HL-60 (cell line): ENCODE data around the gene KLHL36.

ENCODE experiments used
- DNase-seq, 2 experiments: peaks; one replicate each; pipeline ENCODE4 v3.0.0-alpha.2; 2010 to 2020; ENCODE audit warnings: low read depth in 1 of 2, low spot score in 1 of 2
- H3K27ac ChIP-seq: fragments of 250-450 bp; sonication (Bioruptor Pico); replicated peaks from 2 replicates; pipeline ENCODE4 v1.5.1; 2020; ENCODE audit warnings: mild to moderate bottlenecking, moderate library complexity
- H3K27me3 ChIP-seq: fragments of 250-450 bp; sonication (Bioruptor Pico); 2 replicates; pipeline ENCODE4 v1.5.1; 2021; ENCODE audit warnings: mild to moderate bottlenecking, moderate library complexity; ENCODE audit not compliant: insufficient read depth, poor library complexity, severe bottlenecking
- H3K4me3 ChIP-seq: replicated peaks from 2 replicates; pipeline ENCODE4 v1.5.1; 2011; ENCODE audit warnings: mild to moderate bottlenecking, control low read depth, low read length; ENCODE audit not compliant: insufficient read depth
- GABPA ChIP-seq: IDR thresholded peaks from 2 replicates; pipeline ENCODE4 v1.6.1; 2012; ENCODE audit warnings: low read depth
- POLR2AphosphoS5 ChIP-seq: IDR thresholded peaks from 2 replicates; pipeline ENCODE4 v1.6.1; 2012; ENCODE audit warnings: low read depth
- REST ChIP-seq: IDR thresholded peaks from 2 replicates; pipeline ENCODE4 v1.6.1; 2012; ENCODE audit warnings: low read depth; ENCODE audit not compliant: insufficient replicate concordance
- SPI1 ChIP-seq: IDR thresholded peaks from 2 replicates; pipeline ENCODE4 v1.6.1; 2012; ENCODE audit warnings: low read depth, mild to moderate bottlenecking, borderline replicate concordance
- TF ChIP-seq, protein P1 (sequence below): IDR thresholded peaks from one replicate; pipeline ENCODE4 v1.5.1; 2011; ENCODE audit warnings: low read length, control low read depth, inconsistent platforms; ENCODE audit not compliant: insufficient read depth

The KLHL36 gene

DNA sequence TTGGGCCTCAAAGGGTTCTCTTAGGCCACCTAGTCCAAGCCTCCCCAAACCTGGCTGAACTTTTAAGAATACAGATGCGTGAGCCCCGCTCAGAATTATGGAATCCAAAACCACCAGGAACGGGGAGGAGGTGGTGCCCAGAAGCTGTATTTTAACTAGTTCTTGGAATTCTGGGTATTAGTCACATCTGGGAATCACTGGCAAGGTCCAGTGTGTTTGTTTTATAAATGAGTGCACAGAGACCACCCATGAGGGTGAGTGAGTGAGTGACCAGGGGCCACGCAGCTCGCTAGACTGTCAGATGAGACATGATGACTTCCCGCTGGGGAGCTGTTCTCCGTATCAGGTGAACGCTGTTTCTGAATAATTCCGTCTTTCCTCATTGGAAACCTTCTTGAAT, 14.2 kb downstream of the KLHL36 start:
- no peak for DNase-seq
- Histone ChIP-seq H3K4me3 (no peak overlapping the region), H3K27ac (no peak overlapping the region), H3K27me3 (no peaks in the 10 kb centered on the region)
- TF ChIP-seq REST (no peak), SPI1 (no peak), GABPA (no peak), POLR2AphosphoS5 (no peak)
- TF ChIP-seq, protein P1, sequence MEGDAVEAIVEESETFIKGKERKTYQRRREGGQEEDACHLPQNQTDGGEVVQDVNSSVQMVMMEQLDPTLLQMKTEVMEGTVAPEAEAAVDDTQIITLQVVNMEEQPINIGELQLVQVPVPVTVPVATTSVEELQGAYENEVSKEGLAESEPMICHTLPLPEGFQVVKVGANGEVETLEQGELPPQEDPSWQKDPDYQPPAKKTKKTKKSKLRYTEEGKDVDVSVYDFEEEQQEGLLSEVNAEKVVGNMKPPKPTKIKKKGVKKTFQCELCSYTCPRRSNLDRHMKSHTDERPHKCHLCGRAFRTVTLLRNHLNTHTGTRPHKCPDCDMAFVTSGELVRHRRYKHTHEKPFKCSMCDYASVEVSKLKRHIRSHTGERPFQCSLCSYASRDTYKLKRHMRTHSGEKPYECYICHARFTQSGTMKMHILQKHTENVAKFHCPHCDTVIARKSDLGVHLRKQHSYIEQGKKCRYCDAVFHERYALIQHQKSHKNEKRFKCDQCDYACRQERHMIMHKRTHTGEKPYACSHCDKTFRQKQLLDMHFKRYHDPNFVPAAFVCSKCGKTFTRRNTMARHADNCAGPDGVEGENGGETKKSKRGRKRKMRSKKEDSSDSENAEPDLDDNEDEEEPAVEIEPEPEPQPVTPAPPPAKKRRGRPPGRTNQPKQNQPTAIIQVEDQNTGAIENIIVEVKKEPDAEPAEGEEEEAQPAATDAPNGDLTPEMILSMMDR, result no peak

DNA sequence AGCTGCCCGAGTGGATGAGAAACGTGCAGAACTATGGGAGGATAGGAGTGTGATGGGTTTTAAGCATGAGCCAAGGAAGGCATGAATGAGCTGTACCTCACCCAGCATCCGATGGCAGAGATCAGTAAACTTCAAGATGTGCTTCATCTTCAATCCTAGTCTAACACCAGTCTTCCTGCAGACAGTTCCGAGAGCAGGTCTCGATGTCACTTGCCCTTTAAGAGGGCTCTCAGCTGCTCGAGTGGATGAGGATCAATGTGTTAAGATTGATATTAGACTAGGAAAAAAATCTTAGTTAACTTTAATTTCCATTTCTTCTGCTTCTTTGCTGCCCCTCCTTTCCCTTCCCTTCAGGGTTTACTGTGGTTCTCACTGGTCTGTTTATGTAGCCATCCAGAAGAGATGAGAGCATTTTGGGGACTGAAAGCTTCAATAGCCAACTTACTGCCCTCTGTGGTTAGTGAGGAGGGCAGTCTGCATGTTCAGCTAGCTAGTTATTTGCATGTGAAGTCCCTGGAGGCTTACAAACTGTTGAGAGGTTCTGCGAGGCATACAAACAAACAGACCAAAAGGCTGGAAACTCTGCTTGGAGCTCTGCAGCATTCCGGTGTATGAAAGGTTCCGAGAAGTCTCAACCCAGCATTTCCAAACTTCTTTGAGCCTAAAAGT, 15.3 kb downstream of the KLHL36 start:
- H3K27me3 ChIP-seq, result no peaks in the 10 kb centered on the region
- H3K27ac ChIP-seq, result no peak overlapping the region
- DNase-seq, result no peak
- TF ChIP-seq, protein P1, result no peak
- TF ChIP-seq GABPA, result no peak
- no peak for TF ChIP-seq SPI1
- TF ChIP-seq REST, result no peak
- TF ChIP-seq POLR2AphosphoS5, result no peak
- H3K4me3 ChIP-seq, result no peak overlapping the region

- Histone ChIP-seq H3K27ac (no peak overlapping the region), H3K27me3 (no peaks in the 10 kb centered on the region), H3K4me3 (no peak overlapping the region)
- TF ChIP-seq SPI1, result no peak
- no peak for TF ChIP-seq REST
- no peak for TF ChIP-seq POLR2AphosphoS5
- TF ChIP-seq, protein P1, result no peak
- no peak for TF ChIP-seq GABPA
- no peak for DNase-seq
Observed at GRCh38 chr16:84665359-84665758, 17.0 kb downstream of the KLHL36 start.
